Right ventricle myocardium inferior (tissue), 1 donor: ENCODE data around the gene FYCO1. TPM values are rescaled to one million over a fixed set of nuclear protein-coding genes. Genes with fewer than 3 reads are reported as not detected.

Experiments
- ATAC-seq: fragments of 200-7000 bp; cut with Tn5 transposase; one replicate; pipeline ENCODE4 v1.9.1; 2020; ENCODE audit warnings: mild to moderate bottlenecking, moderate library complexity
- DNase-seq: peaks from one replicate; pipeline ENCODE4 v3.0.0; 2021; ENCODE audit errors: missing footprints
- intact Hi-C: fragments of 100-400 bp; cut with DNase I; formaldehyde crosslinking; loops from one replicate; pipeline ENCODE4 v1.11.0; 2022
- total RNA-seq: library from RNA; stranded (reverse); fragmentation: NEBNext Ultra II Directional; extraction: Animal tissue kit (Norgen Biotek cat#: 25700); gene quantifications from one replicate; pipeline ENCODE4 v1.2.1, GENCODE V29; 2021
- donor health status: DM: no; HTN: yes; CAD: no; lungs with severe emphysema.

FYCO1 gene
- total RNA-seq, 1 donor from 2014 or later = 107 TPM

GRCh38 chr3:45910892-45911291 lies 84.7 kb downstream of the FYCO1 start:
- ATAC-seq (peak; percentile 40), DNase-seq (no peak)
- intact Hi-C loops = no loop called here

GRCh38 chr3:45909542-45909941 lies 86.1 kb downstream of the FYCO1 start:
- intact Hi-C loops = no loop called here
- no peak for DNase-seq

GRCh38 chr3:45908761-45909160 lies 86.9 kb downstream of the FYCO1 start:
- ATAC-seq = no peak
- intact Hi-C loops = no loop called here
- DNase-seq = no peak

More at GRCh38 chr3:45909542-45909941, 86.1 kb downstream of the FYCO1 start:
- no peak for ATAC-seq

- no peak for ATAC-seq
- intact Hi-C loops = no loop called here
- no peak for DNase-seq
These were observed 87.6 kb downstream of the FYCO1 start for GRCh38 chr3:45907769-45908705.

GRCh38 chr3:45906681-45907407 lies 88.8 kb downstream of the FYCO1 start:
- DNase-seq = no peak
- peak; percentile 35 for ATAC-seq
- intact Hi-C loops = no loop called here

GRCh38 chr3:45905755-45906154 lies 89.9 kb downstream of the FYCO1 start:
- intact Hi-C loops = no loop called here

GRCh38 chr3:45904931-45905330 lies 90.7 kb downstream of the FYCO1 start:
- ATAC-seq (no peak), DNase-seq (no peak)
- intact Hi-C loops = no loop called here

More at GRCh38 chr3:45905755-45906154, 89.9 kb downstream of the FYCO1 start:
- DNase-seq = no peak
- ATAC-seq = no peak

GRCh38 chr3:45896956-45897355 lies 98.7 kb downstream of the FYCO1 start:
- intact Hi-C loops = no loop called here
- no peak for DNase-seq
- ATAC-seq = no peak

GRCh38 chr3:45895686-45896468 lies 99.7 kb downstream of the FYCO1 start:
- ATAC-seq (no peak), DNase-seq (no peak)
- intact Hi-C loops = no loop called here

- intact Hi-C loops = no loop called here
- no peak for DNase-seq
These were observed 101.6 kb downstream of the FYCO1 start for GRCh38 chr3:45894015-45894414.

GRCh38 chr3:45892161-45892560 lies 103.5 kb downstream of the FYCO1 start:
- intact Hi-C loops = no loop called here
- no peak for ATAC-seq
- no peak for DNase-seq

More at GRCh38 chr3:45894015-45894414, 101.6 kb downstream of the FYCO1 start:
- no peak for ATAC-seq

GRCh38 chr3:45890405-45890804 lies 105.2 kb downstream of the FYCO1 start:
- ATAC-seq = no peak
- DNase-seq = no peak
- intact Hi-C loops = no loop called here

- intact Hi-C loops = no loop called here
- ATAC-seq (no peak), DNase-seq (no peak)
These were observed 106.3 kb downstream of the FYCO1 start for GRCh38 chr3:45889337-45889736.

- no peak for DNase-seq
- intact Hi-C loops = no loop called here
- ATAC-seq = no peak
These were observed 107.7 kb downstream of the FYCO1 start for GRCh38 chr3:45887759-45888511.

- intact Hi-C loops = no loop called here
- no peak for ATAC-seq
These were observed 108.3 kb downstream of the FYCO1 start for GRCh38 chr3:45887285-45887684.

GRCh38 chr3:45885979-45886705 lies 109.5 kb downstream of the FYCO1 start, which contains the start of gene CCR9:
Gene CCR9, plus strand, starts transcription at chr3:45886543. Its CDS starts 8,391 bp downstream, at chr3:45894934.
- ATAC-seq = no peak
- no peak for DNase-seq
- intact Hi-C loops = no loop called here

More at GRCh38 chr3:45887285-45887684, 108.3 kb downstream of the FYCO1 start:
- DNase-seq = no peak

GRCh38 chr3:45884368-45885201 lies 111.0 kb downstream of the FYCO1 start:
- DNase-seq = no peak
- no peak for ATAC-seq
- intact Hi-C loops = no loop called here
